IMR-90 (cell line): ENCODE data around the gene ZSCAN18. TPM values are rescaled to one million over a fixed set of nuclear protein-coding genes. Genes with fewer than 3 reads are reported as not detected.

Experiments used
- ATAC-seq: fragments of 200-7000 bp; cut with Tn5 transposase; 2 replicates; pipeline ENCODE4 v1.9.1; 2020; ENCODE audit warnings: low read depth, mild to moderate bottlenecking, moderate library complexity
- BruUV-seq: library from RNA; stranded (reverse); fragments of 400-500 nt; replicated peaks from 2 replicates; lab custom pipeline; 2021; lab: Mats Ljungman, UMichigan
- CTCF ChIA-PET: fragments of 300-600 bp; formaldehyde crosslinking; extraction: SDS; loops from one replicate; lab custom pipeline; 2021; ENCODE audit warnings: antibody characterized with exemption; lab: Yijun Ruan, JAX
- POLR2A ChIA-PET: fragments of 300-600 bp; sonication (Branson Sonifier 250); formaldehyde crosslinking; loops from one replicate; lab custom pipeline; 2022; ENCODE audit warnings: antibody characterized with exemption; ENCODE audit not compliant: unreplicated experiment; lab: Charles Lee
- DNase-seq: peaks from one replicate; pipeline ENCODE4 v3.0.0; 2013
- H2AFZ ChIP-seq: replicated peaks from 2 replicates; pipeline ENCODE3; 2013; ENCODE audit warnings: low read length, mild to moderate bottlenecking; ENCODE audit not compliant: poor library complexity
- H2AK5ac ChIP-seq: 2 replicates; pipeline ENCODE4 v1.6.1; 2013; ENCODE audit warnings: low read depth, low read length, inconsistent platforms
- H2AK9ac ChIP-seq: replicated peaks from 2 replicates; pipeline ENCODE3; 2013; ENCODE audit warnings: mild to moderate bottlenecking, low read depth, low read length, moderate library complexity; ENCODE audit not compliant: poor library complexity
- H2BK120ac ChIP-seq: 2 replicates; pipeline ENCODE4 v1.6.1; 2013; ENCODE audit warnings: low read depth, low read length, inconsistent platforms
- H2BK15ac ChIP-seq: 3 replicates; pipeline ENCODE4 v1.6.1; 2013; ENCODE audit warnings: low read depth, low read length, inconsistent platforms
- H2BK20ac ChIP-seq: 2 replicates; pipeline ENCODE4 v1.6.1; 2013; ENCODE audit warnings: low read depth, mild to moderate bottlenecking, inconsistent platforms, low read length, moderate library complexity
- H2BK5ac ChIP-seq: 2 replicates; pipeline ENCODE4 v1.6.1; 2013; ENCODE audit warnings: mild to moderate bottlenecking, low read depth, low read length, inconsistent platforms; ENCODE audit not compliant: poor library complexity, severe bottlenecking
- H3K14ac ChIP-seq: replicated peaks from 2 replicates; pipeline ENCODE4 v1.6.1; 2013; ENCODE audit warnings: low read depth, low read length, inconsistent platforms
- H3K18ac ChIP-seq: 2 replicates; pipeline ENCODE4 v1.6.1; 2013; ENCODE audit warnings: low read depth, low read length, control low read depth
- H3K23ac ChIP-seq: 2 replicates; pipeline ENCODE4 v1.6.1; 2013; ENCODE audit warnings: low read depth, low read length, inconsistent platforms
- H3K27ac ChIP-seq: 2 replicates; pipeline ENCODE4 v1.5.1; 2013; ENCODE audit warnings: mild to moderate bottlenecking, control low read depth, low read length; ENCODE audit not compliant: insufficient read depth
- H3K27me3 ChIP-seq: 2 replicates; pipeline ENCODE4 v1.6.1; 2013; ENCODE audit warnings: low read length; ENCODE audit not compliant: control insufficient read depth, insufficient read depth
- H3K36me3 ChIP-seq: 2 replicates; pipeline ENCODE4 v1.6.1; 2013; ENCODE audit warnings: low read length, mixed read lengths; ENCODE audit not compliant: control insufficient read depth, insufficient read depth
- H3K4ac ChIP-seq: 2 replicates; pipeline ENCODE4 v1.6.1; 2013; ENCODE audit warnings: low read depth, low read length, inconsistent platforms
- H3K4me1 ChIP-seq: 2 replicates; pipeline ENCODE4 v1.6.1; 2013; ENCODE audit warnings: low read length, mixed read lengths; ENCODE audit not compliant: control insufficient read depth, insufficient read depth
- H3K4me2 ChIP-seq: 2 replicates; pipeline ENCODE4 v1.6.1; 2013; ENCODE audit warnings: low read depth, mild to moderate bottlenecking, control low read depth, low read length, moderate library complexity
- H3K4me3 ChIP-seq: 2 replicates; pipeline ENCODE4 v1.5.1; 2013; ENCODE audit warnings: low read depth, mild to moderate bottlenecking, control low read depth, low read length, moderate library complexity; ENCODE audit not compliant: insufficient read depth
- H3K56ac ChIP-seq: 2 replicates; pipeline ENCODE4 v1.6.1; 2013; ENCODE audit warnings: low read length, inconsistent platforms; ENCODE audit not compliant: insufficient read depth; ENCODE audit errors: extremely low read depth
- H3K79me1 ChIP-seq, 2 experiments: 2 replicates each; pipeline ENCODE4 v1.6.1; 2013; ENCODE audit warnings: low read length in 2 of 2, inconsistent platforms in 1 of 2, low read depth in 1 of 2
- H3K9ac ChIP-seq: 2 replicates; pipeline ENCODE4 v1.6.1; 2013; ENCODE audit warnings: low read depth, low read length, control low read depth
- H3K9me1 ChIP-seq: 2 replicates; pipeline ENCODE4 v1.6.1; 2013; ENCODE audit warnings: low read length, inconsistent platforms; ENCODE audit not compliant: insufficient read depth
- H3K9me3 ChIP-seq: 2 replicates; pipeline ENCODE4 v1.6.1; 2013; ENCODE audit warnings: low read length; ENCODE audit not compliant: control insufficient read depth, insufficient read depth
- H4K20me1 ChIP-seq: 2 replicates; pipeline ENCODE4 v1.6.1; 2013; ENCODE audit warnings: low read length, inconsistent platforms; ENCODE audit not compliant: insufficient read depth
- H4K5ac ChIP-seq: 2 replicates; pipeline ENCODE4 v1.6.1; 2013; ENCODE audit warnings: mild to moderate bottlenecking, low read depth, low read length, control low read depth
- H4K8ac ChIP-seq, 2 experiments: 2 replicates each; pipeline ENCODE4 v1.6.1; 2013; ENCODE audit warnings: low read depth in 2 of 2, low read length in 2 of 2, control low read depth in 1 of 2, inconsistent platforms in 1 of 2
- H4K91ac ChIP-seq: 2 replicates; pipeline ENCODE4 v1.6.1; 2013; ENCODE audit warnings: low read depth, low read length, inconsistent platforms; ENCODE audit not compliant: insufficient read depth
- BHLHE40 ChIP-seq: fragments of 150-350 bp; IDR thresholded peaks from 2 replicates; pipeline ENCODE4 v1.6.1; 2016; ENCODE audit warnings: mild to moderate bottlenecking, low read depth, low read length
- CEBPB ChIP-seq: IDR thresholded peaks from 2 replicates; pipeline ENCODE4 v1.6.1; 2012; ENCODE audit warnings: low read depth, low read length, improper control_type of control experiment
- CHD1 ChIP-seq: IDR thresholded peaks from 2 replicates; pipeline ENCODE4 v1.6.1; 2012; ENCODE audit warnings: low read depth, low read length, improper control_type of control experiment
- CTCF ChIP-seq: conservative IDR thresholded peaks from 2 replicates; pipeline ENCODE4 v1.5.1; 2012; ENCODE audit warnings: mild to moderate bottlenecking, low read depth, low read length, improper control_type of control experiment
- ELK1 ChIP-seq: fragments of 150-350 bp; IDR thresholded peaks from 2 replicates; pipeline ENCODE4 v1.6.1; 2016; ENCODE audit warnings: low read depth, mild to moderate bottlenecking, low read length, moderate library complexity, borderline replicate concordance
- FOS ChIP-seq: fragments of 150-350 bp; IDR thresholded peaks from 2 replicates; pipeline ENCODE4 v1.6.1; 2016; ENCODE audit warnings: low read depth, low read length
- MAFK ChIP-seq: IDR thresholded peaks from 2 replicates; pipeline ENCODE4 v1.6.1; 2012; ENCODE audit warnings: low read depth, low read length, improper control_type of control experiment
- MAZ ChIP-seq: IDR thresholded peaks from 2 replicates; pipeline ENCODE4 v1.6.1; 2012; ENCODE audit warnings: low read depth, mild to moderate bottlenecking, low read length, improper control_type of control experiment, moderate library complexity, borderline replicate concordance
- MXI1 ChIP-seq: IDR thresholded peaks from 2 replicates; pipeline ENCODE4 v1.6.1; 2012; ENCODE audit warnings: low read depth, mild to moderate bottlenecking, low read length, moderate library complexity, borderline replicate concordance
- NFE2L2 ChIP-seq: fragments of 150-350 bp; IDR thresholded peaks from 2 replicates; pipeline ENCODE4 v1.6.1; 2016; ENCODE audit warnings: low read depth, mild to moderate bottlenecking, low read length
- POLR2A ChIP-seq: IDR thresholded peaks from 2 replicates; pipeline ENCODE4 v1.6.1; 2012; ENCODE audit warnings: mild to moderate bottlenecking, low read depth, low read length
- RAD21 ChIP-seq: IDR thresholded peaks from 2 replicates; pipeline ENCODE4 v1.6.1; 2012; ENCODE audit warnings: low read length, improper control_type of control experiment
- RCOR1 ChIP-seq: IDR thresholded peaks from 2 replicates; pipeline ENCODE4 v1.6.1; 2012; ENCODE audit warnings: mild to moderate bottlenecking, low read length, improper control_type of control experiment; ENCODE audit not compliant: insufficient replicate concordance
- RFX5 ChIP-seq: IDR thresholded peaks from 2 replicates; pipeline ENCODE4 v1.8.0; 2012; ENCODE audit warnings: low read depth, mild to moderate bottlenecking, low read length, moderate library complexity
- SMC3 ChIP-seq: fragments of 150-350 bp; IDR thresholded peaks from 2 replicates; pipeline ENCODE4 v1.6.1; 2016; ENCODE audit warnings: low read depth, mild to moderate bottlenecking, antibody characterized with exemption, low read length, moderate library complexity
- WGBS, 2 experiments: methylation state at CpG; one replicate each; pipeline versions ENCODE4 v1.1.5 to v1.1.7; 2013; ENCODE audit warnings: missing lambda C conversion rate in 2 of 2; ENCODE audit not compliant: insufficient read length in 1 of 2; ENCODE audit errors: extremely low coverage in 2 of 2; 5-methylcytosine and 5-hydroxymethylcytosine counted together
- dilution Hi-C: fragments of 300-500 bp; cut with HindIII; formaldehyde crosslinking; loops from one replicate; pipeline ENCODE4 v1.14.3; 2018; ENCODE audit warnings: low sequenced_read_pairs; ENCODE audit not compliant: unreplicated experiment
- in situ Hi-C: fragments of 300-500 bp; cut with MboI; formaldehyde crosslinking; loops from 3 replicates; pipeline ENCODE4 v1.14.3; 2019; ENCODE audit warnings: low sequenced_read_pairs, inconsistent platforms, mixed read lengths
- intact Hi-C: fragments of 100-400 bp; cut with micrococcal nuclease; formaldehyde crosslinking; loops from 2 replicates; pipeline ENCODE4 v1.10.0; 2022
- polyA plus RNA-seq, 3 experiments: library from polyadenylated mRNA; depleted of rRNA; stranded (reverse); fragments of >200 nt; gene quantifications; 2 replicates each; pipeline ENCODE4 v1.2.3, GENCODE V29; 2012; ENCODE audit warnings: low replicate concordance in 1 of 3
- total RNA-seq: library from RNA; depleted of rRNA; stranded (reverse); fragments of >200 nt; gene quantifications from 2 replicates; pipeline ENCODE4 v1.2.3, GENCODE V29; 2012
- TF ChIP-seq, protein P1 (sequence below): fragments of 150-350 bp; IDR thresholded peaks from 2 replicates; pipeline ENCODE4 v1.6.1; 2017; ENCODE audit warnings: mild to moderate bottlenecking, antibody characterized with exemption, low read length, low read depth

ZSCAN18 gene
- total and polyA plus RNA-seq, 2 of the 4 experiments (the other 2 are of a cell fraction): 3.0 to 8.2 TPM

DNA sequence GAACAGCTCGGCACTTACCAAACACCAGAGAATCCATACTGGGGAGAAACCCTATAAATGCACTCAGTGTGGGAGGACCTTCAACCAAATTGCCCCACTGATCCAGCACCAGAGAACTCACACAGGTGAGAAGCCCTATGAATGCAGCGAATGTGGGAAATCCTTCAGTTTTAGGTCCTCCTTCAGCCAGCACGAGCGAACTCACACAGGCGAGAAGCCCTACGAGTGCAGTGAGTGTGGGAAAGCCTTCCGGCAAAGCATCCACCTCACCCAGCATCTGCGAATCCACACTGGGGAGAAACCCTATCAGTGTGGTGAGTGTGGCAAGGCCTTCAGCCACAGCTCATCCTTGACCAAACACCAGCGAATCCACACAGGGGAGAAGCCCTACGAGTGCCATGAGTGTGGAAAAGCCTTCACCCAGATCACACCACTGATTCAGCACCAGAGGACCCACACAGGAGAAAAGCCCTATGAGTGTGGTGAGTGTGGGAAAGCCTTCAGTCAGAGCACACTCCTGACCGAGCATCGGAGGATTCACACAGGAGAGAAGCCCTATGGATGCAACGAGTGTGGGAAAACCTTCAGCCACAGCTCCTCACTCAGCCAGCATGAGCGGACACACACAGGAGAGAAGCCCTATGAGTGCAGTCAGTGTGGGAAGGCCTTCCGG is 30.7 kb downstream of the ZSCAN18 start:
- no peak overlapping the region for H3K14ac ChIP-seq
- TF ChIP-seq CTCF (no peak), ELK1 (no peak), SMC3 (no peak), NFE2L2 (no peak), RCOR1 (no peak), RFX5 (no peak), CEBPB (no peak), MAFK (no peak), BHLHE40 (no peak), MXI1 (no peak), CHD1 (no peak), POLR2A (no peak), MAZ (no peak), FOS (no peak), RAD21 (no peak)
- TF ChIP-seq, protein P1, sequence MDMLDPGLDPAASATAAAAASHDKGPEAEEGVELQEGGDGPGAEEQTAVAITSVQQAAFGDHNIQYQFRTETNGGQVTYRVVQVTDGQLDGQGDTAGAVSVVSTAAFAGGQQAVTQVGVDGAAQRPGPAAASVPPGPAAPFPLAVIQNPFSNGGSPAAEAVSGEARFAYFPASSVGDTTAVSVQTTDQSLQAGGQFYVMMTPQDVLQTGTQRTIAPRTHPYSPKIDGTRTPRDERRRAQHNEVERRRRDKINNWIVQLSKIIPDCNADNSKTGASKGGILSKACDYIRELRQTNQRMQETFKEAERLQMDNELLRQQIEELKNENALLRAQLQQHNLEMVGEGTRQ: no peak
- peaks cover 2% of the 10 kb centered on the region; the same call in 1 of the 2 replicates for H3K36me3 ChIP-seq
- no peak overlapping the region for H4K91ac ChIP-seq
- H4K5ac ChIP-seq: no peak overlapping the region
- no peak overlapping the region for H3K18ac ChIP-seq
- H4K20me1 ChIP-seq: no peaks in the 10 kb centered on the region
- H4K8ac ChIP-seq: no peak overlapping the region
- H2BK120ac ChIP-seq: no peak overlapping the region
- H3K4ac ChIP-seq: no peak overlapping the region
- H2BK15ac ChIP-seq: no peak overlapping the region
- dilution Hi-C loops (no loop called here), in situ Hi-C loops (no loop called here), intact Hi-C loops (no loop called here)
- no peaks in the 10 kb centered on the region for H3K27me3 ChIP-seq
- no peak for DNase-seq
- no peak overlapping the region for H2BK5ac ChIP-seq
- H3K9me1 ChIP-seq: no peaks in the 10 kb centered on the region
- no peak overlapping the region for H3K4me2 ChIP-seq
- H3K79me1 ChIP-seq: no peaks in the 10 kb centered on the region
- no peaks in the 10 kb centered on the region for H3K4me1 ChIP-seq
- no peak overlapping the region for H3K9ac ChIP-seq
- no TSS peak for BruUV-seq
- no peak overlapping the region for H2AFZ ChIP-seq
- CTCF ChIA-PET: no interaction called here
- H3K27ac ChIP-seq: no peak overlapping the region
- no peak overlapping the region for H2AK9ac ChIP-seq
- no peak overlapping the region for H3K56ac ChIP-seq
- H2BK20ac ChIP-seq: no peak overlapping the region
- H3K9me3 ChIP-seq: peaks cover 74% of the 10 kb centered on the region
- POLR2A ChIA-PET: no interaction called here
- H3K23ac ChIP-seq: no peak overlapping the region
- H3K4me3 ChIP-seq: no peak overlapping the region
- ATAC-seq: no peak
- no peak overlapping the region for H2AK5ac ChIP-seq
- no CpG with 5 or more reads among the region's 15 CpGs for WGBS, 2 experiments
